Large intestine (tissue), 3 donors: ENCODE data around the gene SLC39A3. TPM values are rescaled to one million over a fixed set of nuclear protein-coding genes. Genes with fewer than 3 reads are reported as not detected.

ENCODE experiments used
- DNase-seq, 2 donors: peaks; one replicate each; pipeline versions ENCODE4 v3.0.0 to v3.0.0-alpha.2; 2013
- H3K27ac ChIP-seq: one replicate; pipeline ENCODE4 v1.5.1; 2013; ENCODE audit warnings: low read length
- H3K27me3 ChIP-seq: 2 replicates; pipeline ENCODE4 v1.6.1; 2013; ENCODE audit warnings: low read length; ENCODE audit not compliant: control insufficient read depth, insufficient read depth
- H3K36me3 ChIP-seq: 2 replicates; pipeline ENCODE4 v1.6.1; 2013; ENCODE audit warnings: low read length; ENCODE audit not compliant: control insufficient read depth, insufficient read depth
- H3K4me1 ChIP-seq: one replicate; pipeline ENCODE4 v1.6.1; 2013; ENCODE audit warnings: low read length; ENCODE audit not compliant: control insufficient read depth, insufficient read depth
- H3K4me3 ChIP-seq: one replicate; pipeline ENCODE4 v1.5.1; 2013; ENCODE audit warnings: low read length
- H3K9me3 ChIP-seq: one replicate; pipeline ENCODE4 v1.6.1; 2013; ENCODE audit warnings: mild to moderate bottlenecking, low read depth, low read length, moderate library complexity; ENCODE audit not compliant: control insufficient read depth
- WGBS: methylation state at CpG from one replicate; pipeline ENCODE4 v1.1.5; 2013; ENCODE audit warnings: low lambda C conversion rate; ENCODE audit not compliant: insufficient coverage; 5-methylcytosine and 5-hydroxymethylcytosine counted together
- polyA plus RNA-seq: library from polyadenylated mRNA; unstranded; fragments of 120-200 nt; gene quantifications from one replicate; pipeline ENCODE4 v1.2.1, GENCODE V29; 2013

SLC39A3 gene
- polyA plus RNA-seq, 1 donor = 18.2 TPM

DNA sequence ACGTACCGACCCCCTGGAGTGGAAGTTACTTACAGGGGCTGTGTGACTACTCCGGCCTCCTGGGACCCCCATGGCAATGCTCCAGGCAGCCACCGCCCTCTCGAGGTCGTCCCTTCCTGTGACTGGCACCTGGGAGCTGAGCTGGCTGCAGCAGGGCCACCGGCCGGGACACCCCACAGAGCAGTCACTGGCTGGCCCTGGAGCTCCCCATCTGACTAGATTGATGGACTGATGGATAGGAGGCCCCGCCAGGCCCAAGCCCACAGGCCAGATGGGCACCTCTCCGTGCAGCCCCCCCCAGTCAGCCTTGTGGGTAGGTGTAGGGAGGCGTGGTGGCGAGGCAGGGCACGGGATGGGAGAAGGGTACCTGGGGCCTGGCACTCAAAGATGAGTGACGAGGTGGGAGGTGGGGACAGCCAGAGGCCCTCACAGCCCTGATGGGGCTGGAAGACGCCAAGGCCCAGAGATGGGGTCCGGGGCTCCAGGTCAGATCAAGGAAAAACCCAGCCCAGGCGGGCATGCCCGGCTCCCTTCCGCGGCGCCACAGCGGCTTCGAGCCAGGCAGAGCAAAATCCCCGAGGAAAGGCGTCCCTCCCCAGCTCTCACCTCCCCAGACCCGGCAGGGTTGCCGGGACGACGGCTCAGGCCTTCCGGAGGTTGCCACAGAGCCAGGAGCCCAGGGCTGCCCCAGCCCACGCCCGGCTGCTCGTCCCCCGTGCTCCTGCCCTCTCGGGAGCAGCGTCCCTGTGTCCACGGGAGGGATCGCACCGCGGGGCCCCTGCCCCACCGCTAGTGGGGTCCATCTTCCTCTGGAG lies 8.4 kb downstream of the SLC39A3 start:
- no CpG with 5 or more reads among the region's 41 CpGs for WGBS
- H3K27ac ChIP-seq = no peak overlapping the region
- H3K27me3 ChIP-seq = peaks cover 19% of the 10 kb centered on the region
- H3K4me1 ChIP-seq = no peaks in the 10 kb centered on the region
- H3K36me3 ChIP-seq = peaks cover 14% of the 10 kb centered on the region
- no peak for DNase-seq
- no peak overlapping the region for H3K4me3 ChIP-seq
- H3K9me3 ChIP-seq = no peaks in the 10 kb centered on the region

DNA sequence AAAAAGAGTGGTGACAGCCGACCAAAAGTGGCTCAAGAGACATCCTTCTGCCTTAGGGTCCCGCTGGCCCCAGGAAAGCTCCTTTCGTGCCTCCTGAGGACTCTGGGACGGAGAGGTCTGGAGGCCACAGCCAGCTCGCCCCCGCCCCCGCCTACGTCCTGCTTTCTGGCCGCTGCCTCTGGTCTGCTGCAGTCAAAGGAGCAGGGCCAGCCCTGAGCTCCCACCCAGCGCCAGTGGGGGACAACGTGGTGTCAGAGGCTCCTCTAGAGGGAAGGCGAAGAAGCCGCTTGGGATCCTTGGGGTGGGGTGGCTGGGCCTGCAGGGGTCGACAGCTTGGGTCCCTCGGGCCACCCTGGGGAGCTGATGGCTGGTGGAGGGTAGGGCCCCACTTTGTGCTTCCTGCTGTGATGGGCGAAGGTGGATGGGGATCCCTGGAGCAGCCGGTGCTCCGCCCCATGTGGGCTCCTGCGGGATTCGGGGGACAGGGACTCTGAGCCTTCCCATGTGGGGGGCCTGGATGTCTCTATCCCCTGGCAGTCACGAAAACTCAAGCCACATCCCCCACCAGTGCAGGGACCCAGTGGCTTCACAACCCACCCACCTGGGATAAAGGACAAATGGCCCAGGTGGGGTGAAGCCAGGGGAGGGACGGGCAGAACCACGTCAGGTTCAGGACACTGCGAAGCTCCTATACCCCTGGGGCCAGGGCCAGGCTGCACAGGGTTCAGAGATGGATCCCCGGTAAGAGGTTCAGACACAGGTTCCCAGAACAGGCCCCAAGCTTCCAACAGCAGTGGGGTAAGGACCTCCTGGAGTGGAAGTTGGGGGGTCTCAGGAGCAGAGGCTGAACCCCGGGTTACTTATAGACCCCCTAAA lies 9.6 kb downstream of the SLC39A3 start:
- Histone ChIP-seq H3K36me3 (peaks cover 6% of the 10 kb centered on the region), H3K4me3 (no peak overlapping the region), H3K27ac (no peak overlapping the region), H3K4me1 (no peaks in the 10 kb centered on the region), H3K9me3 (no peaks in the 10 kb centered on the region), H3K27me3 (peaks cover 23% of the 10 kb centered on the region)
- WGBS = no CpG with 5 or more reads among the region's 26 CpGs
- DNase-seq = no peak

DNA sequence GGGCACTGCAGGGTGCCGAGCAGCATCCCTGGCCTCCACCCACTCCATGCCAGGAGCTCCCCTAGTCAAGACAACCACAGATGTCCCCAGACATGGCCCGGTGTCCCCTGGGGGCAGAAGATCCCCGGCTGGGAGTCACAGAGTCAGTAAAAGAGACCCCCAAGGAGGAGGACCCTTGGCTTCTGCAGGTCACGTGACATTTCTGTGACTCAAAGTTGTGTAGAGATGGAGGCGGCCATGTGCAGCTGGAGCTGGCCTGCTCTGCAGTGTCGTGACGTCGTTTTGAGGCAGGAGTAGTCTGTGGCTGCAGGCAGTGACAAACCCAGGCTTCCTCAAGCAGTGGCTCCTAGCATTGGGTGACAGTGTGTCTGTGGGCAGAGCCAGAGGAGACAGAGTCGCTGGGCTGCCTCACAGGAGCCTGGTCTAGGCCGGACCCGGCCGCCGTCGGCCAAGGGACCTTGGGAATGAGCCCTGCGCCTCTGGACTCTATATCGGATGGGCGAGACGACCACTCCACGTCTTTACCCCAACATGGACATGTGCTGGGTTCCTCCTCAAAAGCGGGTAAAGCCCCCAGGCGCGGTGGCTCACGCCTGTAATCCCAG lies 10.9 kb downstream of the SLC39A3 start:
- Histone ChIP-seq H3K36me3 (no peaks in the 10 kb centered on the region), H3K4me1 (no peaks in the 10 kb centered on the region), H3K27me3 (peaks cover 27% of the 10 kb centered on the region), H3K9me3 (no peaks in the 10 kb centered on the region), H3K27ac (no peak overlapping the region), H3K4me3 (no peak overlapping the region)
- WGBS = no CpG with 5 or more reads among the region's 23 CpGs
- DNase-seq = no peak

DNA sequence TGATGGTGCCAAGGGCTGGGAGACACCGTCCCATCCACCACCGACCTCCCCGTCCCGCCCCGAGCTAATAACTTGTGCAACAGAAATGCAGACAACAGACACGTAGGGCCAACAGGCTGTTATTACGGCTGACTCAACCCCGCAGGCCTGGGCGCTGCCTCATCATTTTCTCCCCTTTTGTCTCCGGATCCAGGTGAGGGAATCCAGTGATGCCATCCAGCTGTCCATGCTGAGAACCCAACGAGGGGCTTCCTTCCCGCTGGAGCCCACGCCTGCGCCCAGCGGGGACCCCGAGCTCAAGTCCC lies 12.2 kb downstream of the SLC39A3 start:
- no peak for DNase-seq
- Histone ChIP-seq H3K4me3 (no peak overlapping the region), H3K36me3 (no peaks in the 10 kb centered on the region), H3K9me3 (peaks cover 3% of the 10 kb centered on the region), H3K27me3 (peaks cover 40% of the 10 kb centered on the region), H3K27ac (no peak overlapping the region), H3K4me1 (no peaks in the 10 kb centered on the region)
- no CpG with 5 or more reads among the region's 16 CpGs for WGBS

DNA sequence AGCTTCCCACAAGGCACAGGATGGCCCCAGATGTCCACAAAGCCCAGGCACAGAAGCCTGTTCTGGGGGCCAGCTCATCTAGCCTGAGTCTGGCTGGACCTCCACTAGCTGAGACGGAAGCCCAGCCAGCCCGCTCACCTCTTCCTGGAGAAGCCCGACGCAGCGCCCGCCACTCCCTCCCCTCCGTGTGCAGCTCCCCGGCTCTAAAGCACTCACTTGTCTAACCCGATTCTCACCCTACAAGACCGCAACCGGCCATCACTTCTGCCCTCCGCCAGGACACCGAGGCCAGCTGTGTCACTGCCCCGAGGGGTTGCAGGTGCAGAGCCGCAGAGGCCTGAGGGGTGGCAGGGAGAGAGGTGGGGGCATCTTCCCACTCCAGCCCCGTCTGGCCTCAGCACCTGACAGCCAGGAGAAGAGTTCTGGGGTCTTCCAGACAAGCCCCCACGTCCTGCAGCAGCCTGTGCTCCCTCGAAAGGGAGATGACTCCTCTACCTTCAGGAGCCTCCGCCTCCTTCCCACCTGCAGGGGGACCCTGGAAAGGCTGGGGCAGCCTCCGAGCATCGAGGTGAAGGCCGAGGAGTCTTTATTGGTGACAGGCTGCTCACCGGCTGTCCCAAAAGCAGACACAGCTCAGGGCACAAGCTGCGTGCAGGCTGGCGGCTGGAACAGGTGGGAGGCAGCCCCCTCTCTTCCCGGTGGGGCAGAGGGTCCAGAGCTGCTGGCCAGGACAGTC lies 12.7 kb downstream of the SLC39A3 start:
- WGBS = no CpG with 5 or more reads among the region's 26 CpGs
- no peaks in the 10 kb centered on the region for H3K4me1 ChIP-seq
- peaks cover 45% of the 10 kb centered on the region for H3K27me3 ChIP-seq
- H3K9me3 ChIP-seq = peaks cover 3% of the 10 kb centered on the region
- H3K36me3 ChIP-seq = no peaks in the 10 kb centered on the region
- H3K27ac ChIP-seq = no peak overlapping the region
- DNase-seq = no peak
- H3K4me3 ChIP-seq = no peak overlapping the region

DNA sequence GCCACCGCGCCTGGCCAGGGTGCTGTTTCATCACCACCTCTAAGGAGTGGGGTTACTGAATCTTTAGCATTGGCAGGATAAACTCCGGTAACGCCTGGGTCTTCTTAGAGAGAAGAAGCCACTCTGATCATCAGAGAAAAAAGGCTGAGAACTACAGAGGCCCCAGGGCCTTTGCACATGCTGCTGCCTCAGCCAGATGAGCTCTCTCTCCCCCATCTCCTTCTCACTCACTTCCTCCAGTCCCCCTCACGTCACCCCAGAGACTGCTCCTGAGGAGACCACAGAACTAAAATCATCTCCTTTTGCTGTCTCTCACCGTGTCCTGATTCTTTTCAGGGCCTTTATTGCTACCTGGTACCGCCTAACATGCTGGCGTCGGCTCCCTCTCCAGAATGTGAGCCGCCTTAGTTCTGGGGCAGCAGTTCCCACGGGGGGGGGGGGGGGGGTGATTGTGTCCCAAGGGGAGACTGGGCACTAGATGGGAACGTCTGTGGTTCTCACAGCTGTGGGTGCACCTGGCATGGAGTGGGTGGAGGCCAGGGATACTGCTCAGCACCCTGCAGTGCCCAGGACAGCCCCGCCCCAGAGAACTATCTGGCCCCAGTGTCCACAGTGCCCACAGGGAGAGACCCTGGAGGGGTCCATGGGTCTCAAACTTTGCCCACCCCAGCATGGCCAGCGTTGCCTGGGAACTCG lies 13.5 kb downstream of the SLC39A3 start:
- Histone ChIP-seq H3K27me3 (peaks cover 53% of the 10 kb centered on the region), H3K27ac (no peak overlapping the region)
- 33% methylated on average over 1 of the region's 15 CpGs for WGBS

DNA sequence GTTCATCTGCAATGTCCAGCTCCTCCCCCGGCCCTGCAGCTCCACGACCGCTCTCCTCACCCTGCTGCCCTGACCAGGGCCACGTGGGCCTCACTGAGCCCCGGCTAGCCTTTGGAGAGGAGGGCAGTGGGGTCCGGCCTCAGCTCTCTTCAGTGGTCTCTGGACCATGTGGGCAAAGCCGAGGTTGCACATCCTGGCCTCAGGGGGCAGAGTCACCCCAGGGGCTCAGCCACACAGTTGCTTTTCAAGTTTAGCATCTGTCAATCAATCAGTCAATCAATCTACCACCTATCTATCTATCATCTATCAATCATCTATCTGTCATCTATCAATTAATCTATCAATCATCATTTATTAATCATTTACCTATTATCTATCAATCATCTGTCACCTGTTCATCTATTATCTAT lies 15.7 kb downstream of the SLC39A3 start:
- WGBS = no CpG with 5 or more reads among the region's 7 CpGs

More for the DNA sequence above, 13.5 kb downstream of the SLC39A3 start:
- no peak overlapping the region for H3K4me3 ChIP-seq
- no peaks in the 10 kb centered on the region for H3K4me1 ChIP-seq
- H3K9me3 ChIP-seq = peaks cover 3% of the 10 kb centered on the region
- no peak for DNase-seq
- H3K36me3 ChIP-seq = no peaks in the 10 kb centered on the region

DNA sequence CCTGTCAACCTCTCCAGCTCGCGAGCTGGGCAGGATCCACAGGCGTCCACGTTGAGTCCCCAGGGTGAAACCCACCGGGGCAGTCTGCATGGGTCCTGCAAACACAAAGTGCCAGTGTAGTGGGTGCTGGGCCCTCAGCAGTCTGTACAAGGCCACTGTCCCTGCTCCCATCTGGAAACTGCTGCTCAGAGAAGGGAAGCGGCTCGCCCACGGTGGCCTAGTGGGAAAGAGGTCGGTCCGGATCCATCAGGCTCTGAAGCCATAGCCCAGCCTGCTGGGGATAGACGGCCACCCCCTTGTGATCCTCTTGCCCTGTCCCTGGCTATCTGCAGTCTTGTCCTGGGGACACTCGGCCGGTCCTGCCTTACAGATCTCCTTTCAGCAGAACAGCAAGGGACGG lies 16.1 kb downstream of the SLC39A3 start:
- no peaks in the 10 kb centered on the region for H3K4me1 ChIP-seq
- no peak for DNase-seq
- no CpG with 5 or more reads among the region's 14 CpGs for WGBS

More for the DNA sequence above, 15.7 kb downstream of the SLC39A3 start:
- Histone ChIP-seq H3K27ac (no peak overlapping the region), H3K4me1 (no peaks in the 10 kb centered on the region), H3K9me3 (peaks cover 11% of the 10 kb centered on the region), H3K27me3 (peaks cover 67% of the 10 kb centered on the region), H3K4me3 (no peak overlapping the region), H3K36me3 (no peaks in the 10 kb centered on the region)
- no peak for DNase-seq

DNA sequence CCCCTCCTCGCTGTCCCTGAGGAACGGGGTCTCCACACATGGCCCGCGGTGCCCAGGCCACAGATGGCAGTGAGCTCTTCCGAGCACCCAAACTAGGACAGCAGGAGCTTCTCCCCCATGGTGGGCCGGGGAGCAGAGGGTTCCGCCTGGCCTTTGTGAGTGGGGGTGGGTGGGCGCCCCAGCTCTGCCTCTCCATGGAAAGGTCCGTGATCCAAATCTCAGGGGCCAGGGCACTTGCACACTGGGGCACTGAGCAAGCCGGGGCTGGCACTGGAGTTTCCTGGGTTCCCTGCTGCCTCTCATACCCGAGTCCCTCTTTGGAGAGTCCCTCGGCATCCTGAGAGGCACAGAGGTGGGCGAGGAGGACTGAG lies 16.5 kb downstream of the SLC39A3 start:
- no peak overlapping the region for H3K4me3 ChIP-seq
- no peaks in the 10 kb centered on the region for H3K36me3 ChIP-seq
- no peak for DNase-seq
- H3K27me3 ChIP-seq = peaks cover 69% of the 10 kb centered on the region
- no CpG with 5 or more reads among the region's 13 CpGs for WGBS
- H3K27ac ChIP-seq = no peak overlapping the region
- H3K4me1 ChIP-seq = no peaks in the 10 kb centered on the region
- peaks cover 11% of the 10 kb centered on the region for H3K9me3 ChIP-seq

More for the DNA sequence above, 16.1 kb downstream of the SLC39A3 start:
- Histone ChIP-seq H3K27ac (no peak overlapping the region), H3K36me3 (no peaks in the 10 kb centered on the region), H3K9me3 (peaks cover 11% of the 10 kb centered on the region), H3K4me3 (no peak overlapping the region), H3K27me3 (peaks cover 71% of the 10 kb centered on the region)
